Spinal cord (tissue), 10 donors: ENCODE measurements around the gene FGD2. TPM values are rescaled to one million over a fixed set of nuclear protein-coding genes. Genes with fewer than 3 reads are reported as not detected.

ENCODE experiments used
- DNase-seq, 6 donors: peaks; one replicate each; pipeline versions ENCODE4 v3.0.0 to v3.0.0-alpha.2; 2013 to 2015; ENCODE audit warnings: low spot score in 6 of 6, low read depth in 4 of 6
- H3K27ac ChIP-seq: one replicate; pipeline ENCODE4 v1.5.1; 2013; ENCODE audit warnings: low read depth, low read length, control low read depth
- H3K27me3 ChIP-seq: one replicate; pipeline ENCODE4 v1.6.1; 2013; ENCODE audit warnings: low read length; ENCODE audit not compliant: control insufficient read depth, insufficient read depth
- H3K36me3 ChIP-seq: one replicate; pipeline ENCODE4 v1.6.1; 2013; ENCODE audit warnings: low read length; ENCODE audit not compliant: control insufficient read depth, insufficient read depth
- H3K4me1 ChIP-seq: one replicate; pipeline ENCODE4 v1.6.1; 2013; ENCODE audit warnings: low read length; ENCODE audit not compliant: control insufficient read depth, insufficient read depth
- H3K4me3 ChIP-seq: one replicate; pipeline ENCODE4 v1.5.1; 2013; ENCODE audit warnings: low read depth, low read length, control low read depth
- H3K9me3 ChIP-seq: one replicate; pipeline ENCODE4 v1.6.1; 2013; ENCODE audit warnings: low read length; ENCODE audit not compliant: control insufficient read depth, insufficient read depth
- WGBS: methylation state at CpG from one replicate; pipeline ENCODE4 v1.1.5; 2013; ENCODE audit warnings: missing lambda C conversion rate; ENCODE audit not compliant: insufficient coverage; 5-methylcytosine and 5-hydroxymethylcytosine counted together
- polyA plus RNA-seq, 2 donors: library from polyadenylated mRNA; unstranded; fragments of 120-200 nt; gene quantifications; one replicate each; pipeline ENCODE4 v1.2.1, GENCODE V29; 2013; ENCODE audit not compliant: insufficient read length in 2 of 2
- total RNA-seq, 2 donors: library from RNA; depleted of rRNA in 1 of 2; stranded (reverse); fragments of 120-200 nt in 1 of 2; fragments of >200 nt in 1 of 2; gene quantifications; one replicate each; pipeline versions ENCODE4 v1.2.3 to v1.2.4, GENCODE V29; 2013 to 2014
- donor health status: healthy.

Gene FGD2
- total and polyA plus RNA-seq, 4 donors = 5.5 to 9.6 (median 7.6) TPM

- Histone ChIP-seq H3K27ac (no peak overlapping the region), H3K9me3 (no peaks in the 10 kb centered on the region)
- WGBS = 81% methylated on average over 15 of the region's 19 CpGs
Measured at GRCh38 chr6:37048851-37049757, 43.6 kb downstream of the FGD2 start.

GRCh38 chr6:37049758-37050044 lies 44.2 kb downstream of the FGD2 start:
- peaks cover 27% of the 10 kb centered on the region for H3K4me1 ChIP-seq
- no peak for DNase-seq
- H3K36me3 ChIP-seq = no peaks in the 10 kb centered on the region
- H3K27me3 ChIP-seq = no peaks in the 10 kb centered on the region
- no peaks in the 10 kb centered on the region for H3K9me3 ChIP-seq
- no peak overlapping the region for H3K4me3 ChIP-seq
- H3K27ac ChIP-seq = no peak overlapping the region
- 85% methylated on average over 3 of the region's 3 CpGs for WGBS

More at GRCh38 chr6:37048851-37049757, 43.6 kb downstream of the FGD2 start:
- Histone ChIP-seq H3K36me3 (no peaks in the 10 kb centered on the region), H3K27me3 (no peaks in the 10 kb centered on the region), H3K4me3 (no peak overlapping the region), H3K4me1 (peaks cover 27% of the 10 kb centered on the region)
- no peak for DNase-seq

GRCh38 chr6:37050045-37050853 lies 44.8 kb downstream of the FGD2 start:
- DNase-seq = peak in 1 of 6 donors; percentile 41
- no peak overlapping the region for H3K4me3 ChIP-seq
- H3K9me3 ChIP-seq = no peaks in the 10 kb centered on the region
- H3K36me3 ChIP-seq = no peaks in the 10 kb centered on the region
- H3K27me3 ChIP-seq = no peaks in the 10 kb centered on the region
- WGBS = 59% methylated on average over 20 of the region's 24 CpGs
- H3K27ac ChIP-seq = no peak overlapping the region
- H3K4me1 ChIP-seq = peaks cover 27% of the 10 kb centered on the region

- H3K27ac ChIP-seq = no peak overlapping the region
- peaks cover 27% of the 10 kb centered on the region for H3K4me1 ChIP-seq
- DNase-seq = no peak
- 73% methylated on average over 3 of the region's 4 CpGs for WGBS
- H3K27me3 ChIP-seq = no peaks in the 10 kb centered on the region
- H3K4me3 ChIP-seq = no peak overlapping the region
- H3K36me3 ChIP-seq = peaks cover 1% of the 10 kb centered on the region
- H3K9me3 ChIP-seq = no peaks in the 10 kb centered on the region
Measured at GRCh38 chr6:37050854-37051137, 45.3 kb downstream of the FGD2 start.

GRCh38 chr6:37051138-37052026 lies 45.9 kb downstream of the FGD2 start:
- Histone ChIP-seq H3K4me1 (peaks cover 27% of the 10 kb centered on the region), H3K9me3 (no peaks in the 10 kb centered on the region), H3K4me3 (no peak overlapping the region), H3K27me3 (no peaks in the 10 kb centered on the region), H3K36me3 (peaks cover 2% of the 10 kb centered on the region), H3K27ac (no peak overlapping the region)
- 17% methylated on average over 25 of the region's 25 CpGs for WGBS
- peak in 5 of 6 donors; percentile 71 to 96 (median 76) for DNase-seq

GRCh38 chr6:37052027-37052628 lies 46.7 kb downstream of the FGD2 start:
- WGBS = 69% methylated on average over 5 of the region's 9 CpGs
- no peak overlapping the region for H3K27ac ChIP-seq
- peaks cover 27% of the 10 kb centered on the region for H3K4me1 ChIP-seq
- no peaks in the 10 kb centered on the region for H3K9me3 ChIP-seq
- H3K27me3 ChIP-seq = no peaks in the 10 kb centered on the region
- peaks cover 2% of the 10 kb centered on the region for H3K36me3 ChIP-seq
- no peak overlapping the region for H3K4me3 ChIP-seq
- no peak for DNase-seq

- peaks cover 27% of the 10 kb centered on the region for H3K4me1 ChIP-seq
- H3K27ac ChIP-seq = no peak overlapping the region
- no peak overlapping the region for H3K4me3 ChIP-seq
- no peaks in the 10 kb centered on the region for H3K9me3 ChIP-seq
- peaks cover 2% of the 10 kb centered on the region for H3K36me3 ChIP-seq
- no peak for DNase-seq
- 81% methylated on average over 5 of the region's 7 CpGs for WGBS
- H3K27me3 ChIP-seq = no peaks in the 10 kb centered on the region
Measured at GRCh38 chr6:37053683-37054082, 48.2 kb downstream of the FGD2 start.

GRCh38 chr6:37054171-37054570 lies 48.7 kb downstream of the FGD2 start:
- Histone ChIP-seq H3K27me3 (no peaks in the 10 kb centered on the region), H3K36me3 (peaks cover 2% of the 10 kb centered on the region), H3K9me3 (no peaks in the 10 kb centered on the region), H3K4me3 (no peak overlapping the region), H3K4me1 (peaks cover 27% of the 10 kb centered on the region), H3K27ac (no peak overlapping the region)
- WGBS = 89% methylated on average over 6 of the region's 11 CpGs
- no peak for DNase-seq

- WGBS = 89% methylated on average over 9 of the region's 9 CpGs
- Histone ChIP-seq H3K4me3 (no peak overlapping the region), H3K36me3 (peaks cover 2% of the 10 kb centered on the region), H3K27ac (no peak overlapping the region), H3K9me3 (no peaks in the 10 kb centered on the region), H3K4me1 (peaks cover 31% of the 10 kb centered on the region), H3K27me3 (no peaks in the 10 kb centered on the region)
- DNase-seq = no peak
Measured at GRCh38 chr6:37054580-37054979, 49.1 kb downstream of the FGD2 start.
